HG02798 (cell line): ENCODE data around the gene UBE2R2.
"Not testable (repeated sequence)": the region's sequence is repeated elsewhere in the genome, so short reads cannot be mapped to it uniquely, and the experiment has no call there.

Experiments used
- ATAC-seq: cut with Tn5 transposase; IDR thresholded peaks from one replicate; pipeline ENCODE4 v1.9.1; 2021; ENCODE audit warnings: mild to moderate bottlenecking; ENCODE audit not compliant: unreplicated experiment, poor library complexity

The UBE2R2 gene

DNA sequence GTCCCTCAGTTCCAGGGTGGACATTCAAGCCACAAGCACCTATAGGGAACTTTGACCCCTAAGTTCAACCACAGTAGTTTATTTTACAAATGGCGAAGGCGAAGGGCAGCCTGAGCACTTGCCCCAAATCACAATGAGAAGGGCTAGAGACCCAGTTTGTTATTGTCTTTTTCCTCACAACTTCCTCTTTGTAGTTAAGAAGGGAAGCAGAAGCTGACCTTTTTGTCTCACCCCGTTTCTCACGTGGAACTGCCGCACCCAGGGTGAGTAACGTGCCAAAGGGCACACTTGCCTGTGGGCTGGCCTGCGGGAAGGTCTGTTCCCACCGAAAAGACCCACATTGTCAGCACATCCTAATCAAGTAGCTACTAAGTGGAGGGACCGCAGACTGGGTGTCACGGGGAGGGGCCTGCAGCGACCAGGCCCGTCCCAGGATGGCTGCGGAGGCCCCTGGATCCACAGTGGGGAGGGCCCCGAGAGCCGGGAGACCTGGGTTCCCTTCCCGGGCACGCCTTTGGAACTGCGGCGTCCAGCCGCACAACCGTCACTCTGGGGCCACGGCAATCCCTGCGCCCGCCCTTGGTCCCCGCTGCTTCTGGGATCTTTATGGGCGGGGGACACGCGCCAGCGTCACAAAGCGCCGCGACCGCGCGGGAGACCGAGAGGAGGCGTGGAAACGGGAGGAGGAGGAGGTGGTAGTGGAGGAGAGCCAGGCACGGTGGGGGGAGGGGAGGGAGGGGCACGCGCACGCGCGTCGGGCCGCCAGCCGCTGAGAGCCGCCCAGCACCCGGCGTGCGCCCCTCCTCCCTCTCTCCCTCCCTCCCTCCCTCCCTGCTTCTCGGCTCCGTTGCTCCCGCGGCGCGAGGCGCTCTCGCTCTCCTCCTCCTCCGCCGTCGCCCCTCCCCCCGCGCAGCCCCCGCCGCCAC lies at the start of gene UBE2R2:
TSS of gene UBE2R2 (plus strand) at position 834 of the 926 bp plus-strand sequence. CDS start 598 bp downstream, outside the sequence.
- ATAC-seq: peak; percentile 79

GRCh38 chr9:33770156-33770880 lies 46.6 kb upstream of the UBE2R2 start:
- ATAC-seq: not testable (repeated sequence)

DNA sequence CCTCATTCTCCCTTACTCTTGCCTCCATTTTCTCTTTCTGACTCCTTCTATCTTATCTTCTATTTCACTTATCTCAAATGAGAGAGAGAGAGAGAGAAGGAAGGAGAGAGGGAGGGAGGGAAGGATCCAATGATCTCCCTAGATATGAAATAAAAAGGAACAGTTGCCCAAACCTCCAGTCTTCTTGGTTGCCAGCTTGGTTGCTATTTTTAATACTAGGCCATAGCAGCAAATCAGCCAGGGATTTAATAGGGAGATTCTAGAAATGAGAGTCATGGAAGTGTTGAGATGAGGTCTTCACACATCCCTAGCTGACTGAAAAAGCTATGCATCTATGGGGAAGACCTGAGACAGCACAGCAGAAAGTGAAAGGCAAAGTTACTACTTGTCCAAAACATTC lies 43.8 kb upstream of the UBE2R2 start:
- ATAC-seq: not testable (repeated sequence)

- not testable (repeated sequence) for ATAC-seq
Observed at GRCh38 chr9:33774074-33774659, 42.8 kb upstream of the UBE2R2 start.

GRCh38 chr9:33776578-33776977 lies 40.4 kb upstream of the UBE2R2 start:
- no peak for ATAC-seq

DNA sequence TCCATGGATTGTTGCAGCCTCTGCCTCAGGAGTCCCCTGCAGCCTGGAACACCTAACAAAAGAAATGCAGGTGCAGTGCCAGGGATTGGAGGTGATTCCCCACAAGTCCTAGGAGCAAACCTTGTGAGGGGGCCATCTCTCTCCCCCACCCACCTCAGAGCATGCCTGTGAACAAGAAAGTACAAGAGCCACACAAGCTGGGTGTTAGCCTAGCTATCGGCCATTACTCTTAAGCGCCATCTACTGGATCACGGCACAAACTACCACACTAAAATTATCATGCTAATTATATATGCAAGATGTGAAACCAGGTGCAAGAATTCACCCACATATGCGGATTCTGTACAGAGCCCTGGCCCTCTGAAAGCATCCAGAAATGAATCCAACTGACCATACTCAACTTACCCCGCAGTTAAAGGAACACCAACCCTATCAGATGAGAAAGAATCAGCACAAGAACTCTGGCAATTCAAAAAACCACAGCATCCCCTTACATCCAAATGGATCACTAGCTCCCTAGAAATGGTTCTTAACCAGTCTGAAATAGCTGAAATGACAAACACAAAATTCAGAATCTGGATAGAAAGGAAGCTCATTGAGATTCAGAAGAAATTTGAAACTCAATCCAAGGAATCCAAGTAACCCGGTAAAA lies 38.1 kb upstream of the UBE2R2 start:
- peak; percentile 78 for ATAC-seq

- ATAC-seq: no peak
Observed at GRCh38 chr9:33780276-33780675, 36.7 kb upstream of the UBE2R2 start.

GRCh38 chr9:33781736-33782135 lies 35.2 kb upstream of the UBE2R2 start:
- ATAC-seq: no peak

DNA sequence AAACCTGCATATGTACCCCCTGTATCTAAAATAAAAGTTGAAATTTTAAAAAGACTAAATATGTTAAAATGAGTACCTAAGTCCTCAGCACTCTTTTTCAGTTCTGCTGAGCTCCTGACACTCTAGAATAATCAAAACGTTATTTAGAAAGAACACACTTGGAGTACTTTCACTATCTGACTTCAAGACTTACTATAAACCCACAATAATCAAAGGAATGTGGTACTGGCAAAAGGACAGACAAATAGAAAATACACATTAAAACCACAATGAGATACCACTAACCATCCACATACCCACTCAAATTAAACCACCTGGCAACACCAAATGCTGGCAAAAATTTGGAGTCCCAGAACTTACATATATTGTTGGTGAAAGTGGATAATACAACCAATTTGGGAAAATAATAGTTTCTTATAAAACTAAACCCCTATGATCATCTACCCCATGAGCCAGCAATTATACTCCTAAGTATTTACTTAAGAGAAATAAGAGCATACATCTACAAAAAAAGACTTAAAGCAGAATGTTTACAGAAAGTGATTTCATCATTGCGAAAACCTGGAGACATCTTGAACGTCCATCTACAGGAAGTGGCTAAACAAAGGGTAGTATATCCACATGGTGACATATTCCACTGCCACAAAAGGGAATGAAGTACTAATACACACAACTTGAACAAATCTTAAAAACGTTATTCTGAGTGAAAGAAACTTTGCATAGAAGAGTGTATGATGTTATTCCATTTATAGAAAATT lies 34.4 kb upstream of the UBE2R2 start:
- no peak for ATAC-seq

DNA sequence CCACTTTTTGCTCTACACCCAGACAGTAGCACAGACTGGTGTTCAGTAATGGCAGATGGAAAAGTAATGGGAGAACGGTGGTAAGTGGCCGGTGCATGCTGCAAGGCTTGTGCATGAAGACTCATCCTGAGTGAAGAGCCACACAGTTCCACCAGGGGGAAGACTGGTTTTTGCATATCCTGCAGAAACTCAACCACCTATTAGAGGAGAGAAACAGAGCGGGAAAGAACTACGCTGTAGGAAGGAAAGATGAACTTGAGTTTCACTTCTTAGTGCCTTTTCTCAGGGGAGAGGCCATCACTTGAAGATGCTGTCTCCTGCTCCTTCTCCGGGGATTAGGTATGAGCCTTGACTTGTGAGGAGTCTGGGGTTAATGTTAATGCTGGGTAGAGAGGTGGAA lies 31.0 kb upstream of the UBE2R2 start:
- no peak for ATAC-seq

- ATAC-seq: no peak
Observed at GRCh38 chr9:33786681-33787080, 30.3 kb upstream of the UBE2R2 start.

GRCh38 chr9:33787839-33788238 lies 29.1 kb upstream of the UBE2R2 start:
- no peak for ATAC-seq

GRCh38 chr9:33789429-33789828 lies 27.5 kb upstream of the UBE2R2 start:
- ATAC-seq: not testable (repeated sequence)

DNA sequence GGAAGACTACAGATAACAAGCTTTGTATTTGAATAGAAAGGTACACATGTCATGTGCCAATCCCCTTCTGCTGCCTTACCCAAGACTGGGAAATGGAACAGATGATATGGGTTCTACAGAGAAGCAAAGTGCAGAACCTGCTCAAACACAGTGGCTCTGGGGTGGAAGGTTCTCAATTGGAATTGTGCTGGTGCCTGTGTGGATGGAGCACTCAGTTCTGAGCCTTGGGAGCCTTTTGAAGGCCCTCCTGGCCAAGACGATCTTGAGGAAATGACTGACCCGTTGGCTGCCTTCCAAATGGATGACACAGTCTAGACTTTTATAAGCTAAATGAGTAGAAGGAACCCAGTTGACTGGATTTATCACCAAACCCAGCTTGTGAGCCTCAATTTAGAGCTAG lies 25.8 kb upstream of the UBE2R2 start:
- ATAC-seq: no peak

DNA sequence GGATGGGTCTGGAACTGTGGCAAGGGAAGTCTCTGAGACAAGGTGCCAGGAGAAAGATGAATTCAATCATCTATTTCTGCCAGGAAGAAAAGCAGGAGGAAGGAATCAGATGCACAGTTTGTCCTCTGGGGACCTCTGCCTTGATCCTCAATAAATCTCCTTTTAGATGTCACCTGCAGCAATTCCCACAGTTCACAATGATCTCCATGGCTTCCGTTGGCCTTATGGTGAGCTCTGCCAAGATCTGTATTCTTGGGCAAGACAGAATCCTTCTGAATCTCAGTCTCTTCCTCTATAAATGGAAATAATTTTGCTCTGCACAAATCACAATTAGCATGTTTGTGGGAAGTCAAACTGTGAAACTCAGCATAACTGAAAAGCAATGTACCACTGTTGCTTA lies 23.5 kb upstream of the UBE2R2 start:
- ATAC-seq: not testable (repeated sequence)

DNA sequence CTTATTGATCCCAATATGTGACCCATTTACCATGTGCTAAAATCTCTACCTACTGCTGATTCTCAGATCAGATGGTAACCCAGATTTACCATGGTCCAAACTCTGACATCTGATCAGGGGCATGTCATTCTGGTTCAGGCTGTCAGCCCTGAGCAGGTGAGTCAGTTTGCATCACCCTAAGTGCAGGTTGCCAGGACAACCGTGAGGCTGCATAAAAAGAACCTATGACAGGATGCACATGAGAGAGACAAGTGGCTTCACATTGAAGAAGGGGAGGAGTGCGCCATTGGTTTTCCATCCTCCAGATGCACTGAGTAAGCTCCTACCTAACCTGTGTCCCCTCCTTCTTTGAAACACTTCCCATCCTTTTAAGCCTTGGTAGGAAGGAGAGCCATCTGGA lies 22.4 kb upstream of the UBE2R2 start:
- no peak for ATAC-seq

- ATAC-seq: no peak
Observed at GRCh38 chr9:33795281-33795680, 21.7 kb upstream of the UBE2R2 start, which contains the start of gene PRSS3. Gene PRSS3, plus strand, starts transcription at chr9:33795561. Its CDS starts 13 bp downstream, at chr9:33795574.

GRCh38 chr9:33795819-33796218 lies 21.1 kb upstream of the UBE2R2 start:
- ATAC-seq: no peak

GRCh38 chr9:33796679-33797078 lies 20.3 kb upstream of the UBE2R2 start:
- not testable (repeated sequence) for ATAC-seq

DNA sequence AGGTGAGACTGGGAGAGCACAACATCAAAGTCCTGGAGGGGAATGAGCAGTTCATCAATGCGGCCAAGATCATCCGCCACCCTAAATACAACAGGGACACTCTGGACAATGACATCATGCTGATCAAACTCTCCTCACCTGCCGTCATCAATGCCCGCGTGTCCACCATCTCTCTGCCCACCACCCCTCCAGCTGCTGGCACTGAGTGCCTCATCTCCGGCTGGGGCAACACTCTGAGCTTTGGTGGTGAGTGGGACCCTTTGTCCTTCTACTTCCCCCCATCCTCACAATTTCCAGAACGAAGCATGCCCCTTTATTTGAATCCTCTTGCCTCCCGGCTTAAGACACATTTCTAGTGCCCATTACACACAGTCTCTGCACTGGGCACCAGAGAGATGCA lies 19.1 kb upstream of the UBE2R2 start:
- ATAC-seq: no peak
